DOHH2 (cell line): ENCODE data around the gene PHLPP2.

Source experiments
- H3F3A ChIP-seq: fragments of 200-600 bp; sonication (generic), shearing (Covaris generic); 2 replicates; pipeline ENCODE4 v1.6.0; 2016; ENCODE audit warnings: antibody characterized with exemption, mild to moderate bottlenecking; ENCODE audit not compliant: control insufficient read depth, insufficient read depth
- H3K27ac ChIP-seq: fragments of 200-600 bp; sonication (generic); 2 replicates; pipeline ENCODE4 v1.5.1; 2014; ENCODE audit warnings: low read depth, mild to moderate bottlenecking, low read length, moderate library complexity
- H3K27me3 ChIP-seq: fragments of 200-600 bp; sonication (generic); 2 replicates; pipeline ENCODE4 v1.6.1; 2014; ENCODE audit warnings: mild to moderate bottlenecking, low read length, mixed read lengths; ENCODE audit not compliant: control insufficient read depth
- H3K36me3 ChIP-seq: fragments of 200-600 bp; sonication (generic); 2 replicates; pipeline ENCODE4 v1.6.1; 2014; ENCODE audit warnings: mild to moderate bottlenecking, low read length, moderate library complexity, mixed read lengths; ENCODE audit not compliant: control insufficient read depth
- H3K4me1 ChIP-seq: fragments of 200-600 bp; sonication (generic); 2 replicates; pipeline ENCODE4 v1.6.1; 2014; ENCODE audit warnings: mild to moderate bottlenecking, low read length, mixed read lengths; ENCODE audit not compliant: control insufficient read depth
- H3K4me2 ChIP-seq: fragments of 200-600 bp; sonication (generic); 2 replicates; pipeline ENCODE4 v1.6.0; 2014; ENCODE audit warnings: mild to moderate bottlenecking, low read length, moderate library complexity
- H3K4me3 ChIP-seq: fragments of 200-600 bp; sonication (generic); 2 replicates; pipeline ENCODE4 v1.5.1; 2014; ENCODE audit warnings: mild to moderate bottlenecking, low read length, mixed read lengths
- H3K79me2 ChIP-seq: fragments of 200-600 bp; sonication (generic); 2 replicates; pipeline ENCODE4 v1.6.1; 2014; ENCODE audit warnings: mild to moderate bottlenecking, low read length, mixed read lengths; ENCODE audit not compliant: control insufficient read depth
- H3K9me2 ChIP-seq: fragments of 200-600 bp; sonication (generic); replicated peaks from 2 replicates; pipeline ENCODE4 v1.6.1; 2014; ENCODE audit warnings: mild to moderate bottlenecking, low read length, mixed read lengths; ENCODE audit not compliant: control insufficient read depth
- H3K9me3 ChIP-seq: fragments of 200-600 bp; sonication (generic); 2 replicates; pipeline ENCODE4 v1.6.1; 2014; ENCODE audit warnings: antibody characterized with exemption, low read length, mixed read lengths; ENCODE audit not compliant: control insufficient read depth, insufficient read depth
- H4K20me1 ChIP-seq: fragments of 200-600 bp; sonication (generic); 2 replicates; pipeline ENCODE4 v1.6.0; 2014; ENCODE audit warnings: low read depth, mild to moderate bottlenecking, antibody characterized with exemption, low read length, moderate library complexity; ENCODE audit not compliant: control insufficient read depth, insufficient read depth
- EZH2phosphoT487 ChIP-seq: fragments of 200-600 bp; sonication (generic); IDR thresholded peaks from 2 replicates; pipeline ENCODE4 v1.6.1; 2017; ENCODE audit warnings: borderline replicate concordance, mild to moderate bottlenecking, antibody characterized with exemption, low read length, moderate library complexity, mixed read lengths
- TF ChIP-seq, protein P1 (sequence below): fragments of 200-600 bp; sonication (generic); IDR thresholded peaks from one replicate; pipeline ENCODE4 v1.5.1; 2014; ENCODE audit warnings: antibody characterized with exemption, mild to moderate bottlenecking, low read depth, low read length; ENCODE audit not compliant: poor library complexity, severe bottlenecking

The PHLPP2 gene

GRCh38 chr16:71610936-71611871 is 113.3 kb downstream of the PHLPP2 start:
- peak overlapping the region; percentile 35 for H3K4me3 ChIP-seq
- no peaks in the 10 kb centered on the region for H3F3A ChIP-seq
- peak overlapping the region; percentile 66 for H3K4me2 ChIP-seq
- peaks cover 15% of the 10 kb centered on the region for H3K27me3 ChIP-seq
- H3K4me1 ChIP-seq = no peaks in the 10 kb centered on the region
- H3K27ac ChIP-seq = no peak overlapping the region
- TF ChIP-seq EZH2phosphoT487 = no peak
- TF ChIP-seq, protein P1, sequence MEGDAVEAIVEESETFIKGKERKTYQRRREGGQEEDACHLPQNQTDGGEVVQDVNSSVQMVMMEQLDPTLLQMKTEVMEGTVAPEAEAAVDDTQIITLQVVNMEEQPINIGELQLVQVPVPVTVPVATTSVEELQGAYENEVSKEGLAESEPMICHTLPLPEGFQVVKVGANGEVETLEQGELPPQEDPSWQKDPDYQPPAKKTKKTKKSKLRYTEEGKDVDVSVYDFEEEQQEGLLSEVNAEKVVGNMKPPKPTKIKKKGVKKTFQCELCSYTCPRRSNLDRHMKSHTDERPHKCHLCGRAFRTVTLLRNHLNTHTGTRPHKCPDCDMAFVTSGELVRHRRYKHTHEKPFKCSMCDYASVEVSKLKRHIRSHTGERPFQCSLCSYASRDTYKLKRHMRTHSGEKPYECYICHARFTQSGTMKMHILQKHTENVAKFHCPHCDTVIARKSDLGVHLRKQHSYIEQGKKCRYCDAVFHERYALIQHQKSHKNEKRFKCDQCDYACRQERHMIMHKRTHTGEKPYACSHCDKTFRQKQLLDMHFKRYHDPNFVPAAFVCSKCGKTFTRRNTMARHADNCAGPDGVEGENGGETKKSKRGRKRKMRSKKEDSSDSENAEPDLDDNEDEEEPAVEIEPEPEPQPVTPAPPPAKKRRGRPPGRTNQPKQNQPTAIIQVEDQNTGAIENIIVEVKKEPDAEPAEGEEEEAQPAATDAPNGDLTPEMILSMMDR = peak; percentile 83
- H3K9me3 ChIP-seq = no peaks in the 10 kb centered on the region
- H3K9me2 ChIP-seq = no peaks in the 10 kb centered on the region
- no peaks in the 10 kb centered on the region for H4K20me1 ChIP-seq
- no peaks in the 10 kb centered on the region for H3K36me3 ChIP-seq
- no peaks in the 10 kb centered on the region for H3K79me2 ChIP-seq

DNA sequence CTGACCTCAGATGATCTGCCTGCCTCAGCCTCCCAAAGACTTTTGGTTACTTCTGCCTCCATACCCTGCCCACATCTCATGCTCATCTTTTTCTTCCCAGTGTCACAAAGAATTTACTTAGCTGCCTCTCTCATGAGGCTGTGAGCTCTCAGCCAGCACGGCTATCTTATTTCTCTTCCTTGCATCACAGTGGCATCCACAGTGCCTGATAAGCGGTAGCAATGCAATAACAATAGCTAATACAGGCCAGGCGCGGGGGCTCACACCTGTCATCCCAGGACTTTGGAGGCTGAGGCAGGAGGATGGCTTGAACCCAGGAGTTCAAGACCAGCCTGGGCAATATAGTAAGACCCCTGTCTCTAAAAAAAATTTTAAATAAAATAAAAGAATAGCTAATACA is 114.1 kb downstream of the PHLPP2 start:
- H3K36me3 ChIP-seq = no peaks in the 10 kb centered on the region
- H3K4me2 ChIP-seq = peak overlapping the region; percentile 66; the same call in 1 of the 2 replicates
- no peaks in the 10 kb centered on the region for H3K9me2 ChIP-seq
- TF ChIP-seq, protein P1 = no peak
- TF ChIP-seq EZH2phosphoT487 = no peak
- H3K4me1 ChIP-seq = no peaks in the 10 kb centered on the region
- H3K27ac ChIP-seq = no peak overlapping the region
- H3K79me2 ChIP-seq = no peaks in the 10 kb centered on the region
- peaks cover 15% of the 10 kb centered on the region for H3K27me3 ChIP-seq
- H4K20me1 ChIP-seq = no peaks in the 10 kb centered on the region
- no peaks in the 10 kb centered on the region for H3K9me3 ChIP-seq
- H3K4me3 ChIP-seq = no peak overlapping the region; the same call in 1 of the 2 replicates
- H3F3A ChIP-seq = no peaks in the 10 kb centered on the region

DNA sequence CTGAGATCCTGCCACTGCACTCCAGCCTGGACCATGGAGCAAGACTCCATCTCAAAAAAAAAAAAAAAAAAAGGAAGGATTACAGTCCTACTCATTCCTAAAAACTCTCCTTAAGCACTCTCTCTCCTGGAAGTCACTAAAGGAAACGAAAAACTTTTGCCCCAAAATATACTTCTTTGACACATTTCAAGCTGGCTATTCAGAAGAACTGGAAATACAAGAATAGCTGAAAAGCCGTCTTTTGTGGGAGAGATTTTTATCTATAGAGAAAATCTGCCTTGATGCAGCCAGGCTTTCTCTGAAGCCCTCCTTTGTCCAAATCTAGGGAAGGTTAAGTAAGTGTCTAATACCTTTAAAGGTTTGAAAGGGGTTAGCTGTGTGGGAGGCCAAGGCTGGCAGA is 115.4 kb downstream of the PHLPP2 start:
- no peak overlapping the region for H3K4me2 ChIP-seq
- H3K4me3 ChIP-seq = no peak overlapping the region
- H3F3A ChIP-seq = no peaks in the 10 kb centered on the region
- TF ChIP-seq, protein P1 = no peak
- no peak for TF ChIP-seq EZH2phosphoT487
- no peaks in the 10 kb centered on the region for H3K9me2 ChIP-seq
- no peaks in the 10 kb centered on the region for H4K20me1 ChIP-seq
- H3K27ac ChIP-seq = no peak overlapping the region
- peaks cover 9% of the 10 kb centered on the region for H3K27me3 ChIP-seq
- no peaks in the 10 kb centered on the region for H3K4me1 ChIP-seq
- no peaks in the 10 kb centered on the region for H3K79me2 ChIP-seq
- H3K9me3 ChIP-seq = no peaks in the 10 kb centered on the region
- H3K36me3 ChIP-seq = no peaks in the 10 kb centered on the region
